GM20431 (cell line): ENCODE results near the gene IL1RL1.

Experiments
- in situ Hi-C: fragments of 300-500 bp; cut with MseI, MboI; formaldehyde crosslinking; loops from one replicate; pipeline ENCODE4 v1.15.0; 2020; ENCODE audit warnings: low sequenced_read_pairs; ENCODE audit not compliant: unreplicated experiment

Gene IL1RL1

DNA sequence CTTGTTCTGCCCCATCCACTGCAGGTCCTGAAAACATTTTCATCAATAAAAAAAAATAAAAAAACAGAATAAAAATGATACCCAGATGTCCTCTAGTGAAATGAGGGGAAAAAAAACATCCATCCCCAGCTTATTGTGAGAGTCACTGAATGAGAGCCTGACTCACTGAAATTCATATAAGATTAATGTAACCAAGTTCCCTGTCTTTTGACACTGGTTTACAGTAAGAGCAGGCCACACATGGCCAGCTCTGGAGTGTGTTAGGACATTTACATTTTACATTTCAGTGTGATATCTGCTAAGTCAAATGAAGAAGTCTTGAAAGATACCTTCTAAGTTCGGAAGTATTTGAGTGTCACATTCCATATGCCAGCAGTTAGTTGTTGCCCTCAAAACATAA lies 23.1 kb downstream of the IL1RL1 start:
- in situ Hi-C loops = no loop called here

DNA sequence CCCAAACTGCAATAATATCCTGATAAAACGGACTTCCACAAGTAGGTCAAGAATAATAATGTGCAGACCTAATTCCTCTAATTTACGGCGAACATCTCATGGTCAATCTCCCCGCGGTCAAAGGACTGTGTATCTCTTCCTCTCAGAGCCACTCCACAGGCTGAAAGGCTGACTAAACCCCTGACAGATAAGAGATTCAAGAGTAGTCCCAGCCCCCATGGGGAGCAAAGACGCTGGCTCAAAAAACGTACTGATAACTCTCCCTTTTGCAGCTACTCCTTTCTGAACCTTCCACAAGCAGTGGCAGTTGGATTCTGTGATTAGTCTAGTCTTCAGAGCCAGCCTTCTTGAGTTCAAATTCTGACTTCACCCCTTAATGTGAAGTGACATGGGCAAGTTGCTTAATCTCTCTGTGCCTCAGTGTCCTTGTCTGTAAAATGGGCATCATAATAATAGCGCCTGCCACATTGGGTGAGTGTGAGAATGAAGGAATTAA lies 24.6 kb downstream of the IL1RL1 start:
- in situ Hi-C loops = no loop called here

DNA sequence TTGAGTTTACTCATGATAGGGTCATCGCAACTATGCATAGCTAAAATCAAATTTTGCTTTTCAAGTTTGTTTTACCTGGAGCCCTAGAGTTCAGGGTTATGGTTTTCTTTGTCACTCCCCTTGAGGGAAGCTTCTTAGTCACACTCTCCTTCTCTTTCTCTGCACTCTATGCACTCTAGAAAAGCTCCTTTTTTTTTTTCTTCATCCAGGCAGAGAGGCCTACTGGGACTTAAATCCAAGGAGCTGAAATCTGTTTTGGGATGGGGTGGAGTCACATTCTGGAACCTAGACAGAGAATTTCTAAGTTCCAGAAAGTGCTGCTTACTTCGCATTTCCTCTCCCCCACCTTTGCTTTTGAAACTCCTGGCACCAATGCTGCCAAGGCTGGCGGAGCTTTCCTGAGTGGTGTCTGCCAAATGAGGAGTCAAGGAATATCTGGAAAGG lies 25.2 kb downstream of the IL1RL1 start:
- in situ Hi-C loops = no loop called here

DNA sequence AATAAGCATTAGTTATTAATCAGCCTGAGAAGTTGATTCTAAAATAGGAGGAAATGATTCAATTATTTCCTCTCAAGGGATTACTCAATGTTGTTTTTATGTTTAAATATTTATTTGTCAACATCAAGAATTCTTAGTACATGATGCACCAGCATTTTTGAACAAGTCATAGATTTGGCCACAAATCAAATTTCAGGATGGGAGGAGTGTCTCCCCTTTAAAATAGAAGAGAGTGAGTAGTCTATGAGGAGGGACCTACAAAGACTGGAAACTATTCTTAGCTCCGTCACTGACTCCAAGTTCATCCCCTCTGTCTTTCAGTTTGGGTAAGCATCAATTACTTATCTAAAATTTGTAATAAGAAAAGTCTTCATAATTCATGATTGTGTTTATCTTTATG lies 25.6 kb downstream of the IL1RL1 start:
- in situ Hi-C loops = no loop called here

DNA sequence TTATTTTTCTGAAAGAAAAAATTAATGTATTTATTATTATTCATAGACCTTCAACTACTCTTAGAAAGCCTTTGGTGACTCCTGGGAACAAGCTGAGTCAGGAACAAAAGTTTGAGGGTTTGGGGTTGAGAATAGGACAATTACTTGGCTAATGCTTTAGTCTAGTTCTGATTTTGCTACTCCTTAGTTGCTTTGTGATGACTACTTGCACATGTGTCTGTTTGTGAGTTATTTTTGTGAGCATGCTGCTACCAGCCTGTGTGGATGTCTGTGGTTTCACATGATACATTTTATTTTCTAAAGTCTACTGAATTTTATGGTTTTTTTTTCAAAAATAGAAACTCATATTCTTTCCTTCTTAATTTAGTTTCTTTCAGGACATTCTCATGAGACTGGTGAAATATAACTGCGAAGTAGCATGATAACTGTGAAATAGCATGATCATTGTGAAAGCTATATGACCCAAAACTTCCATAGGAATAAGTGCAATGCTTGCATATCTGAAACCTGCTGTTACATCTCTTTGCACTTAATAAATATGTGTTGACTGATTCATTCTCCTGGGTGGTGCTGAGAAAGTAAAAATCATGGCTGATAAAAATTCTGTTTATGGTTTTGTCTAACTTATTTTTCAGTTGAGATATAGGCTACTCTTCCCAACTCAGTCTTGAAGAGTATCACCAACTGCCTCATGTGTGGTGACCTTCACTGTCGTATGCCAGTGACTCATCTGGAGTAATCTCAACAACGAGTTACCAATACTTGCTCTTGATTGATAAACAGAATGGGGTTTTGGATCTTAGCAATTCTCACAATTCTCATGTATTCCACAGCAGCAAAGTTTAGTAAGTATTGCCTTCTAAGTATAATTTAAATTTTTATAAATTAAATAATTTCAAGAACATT lies 26.4 kb downstream of the IL1RL1 start:
- in situ Hi-C loops = no loop called here

DNA sequence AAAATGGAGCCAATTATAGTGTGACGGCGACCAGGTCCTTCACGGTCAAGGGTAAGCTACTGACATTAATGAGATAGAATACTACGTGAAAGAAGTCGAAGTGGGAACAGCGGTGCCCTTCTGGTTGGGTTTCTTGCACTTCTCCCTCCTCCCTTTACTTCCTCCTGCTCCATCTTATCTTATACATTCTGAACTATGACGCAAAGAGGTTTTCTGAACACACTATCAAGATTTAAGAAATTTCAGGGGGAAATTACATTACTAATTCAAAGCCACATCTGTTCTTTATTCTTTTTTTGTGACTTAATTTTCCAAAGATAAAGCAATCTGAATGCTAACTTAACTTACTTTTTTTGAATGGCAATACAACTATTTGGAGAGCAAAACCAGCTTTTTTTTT lies 29.4 kb downstream of the IL1RL1 start:
- in situ Hi-C loops = no loop called here

DNA sequence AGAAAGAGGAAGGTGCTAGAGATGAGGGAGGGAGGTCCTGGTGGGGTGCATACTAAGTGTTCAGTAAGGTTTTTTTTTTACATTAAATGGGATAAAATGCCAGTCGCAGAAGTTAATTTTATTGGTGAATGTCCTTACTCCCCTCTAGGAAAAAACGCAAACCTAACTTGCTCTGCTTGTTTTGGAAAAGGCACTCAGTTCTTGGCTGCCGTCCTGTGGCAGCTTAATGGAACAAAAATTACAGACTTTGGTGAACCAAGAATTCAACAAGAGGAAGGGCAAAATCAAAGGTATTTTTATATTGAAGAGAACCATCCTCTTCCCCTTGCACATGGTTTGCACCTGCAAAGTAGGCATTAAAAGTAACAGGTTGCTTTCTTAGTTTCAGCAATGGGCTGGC lies 31.5 kb downstream of the IL1RL1 start:
- in situ Hi-C loops = no loop called here

DNA sequence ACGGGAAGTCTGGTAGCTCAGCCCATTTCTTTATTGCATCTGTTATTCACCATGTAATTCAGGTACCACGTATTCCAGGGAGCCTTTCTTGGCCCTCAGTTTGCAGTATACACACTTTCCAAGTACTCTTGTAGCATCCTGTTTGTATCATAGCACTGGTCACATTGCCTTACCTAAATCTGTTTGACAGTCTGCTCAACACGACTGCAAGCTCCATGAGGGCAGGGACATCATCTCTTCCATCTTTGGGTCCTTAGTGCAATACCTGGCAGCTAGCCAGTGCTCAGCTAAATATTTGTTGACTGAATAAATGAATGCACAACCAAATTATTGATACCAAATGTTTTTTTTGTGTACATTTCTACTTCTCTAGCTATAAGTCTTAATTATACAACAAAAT lies 33.0 kb downstream of the IL1RL1 start:
- in situ Hi-C loops = no loop called here

DNA sequence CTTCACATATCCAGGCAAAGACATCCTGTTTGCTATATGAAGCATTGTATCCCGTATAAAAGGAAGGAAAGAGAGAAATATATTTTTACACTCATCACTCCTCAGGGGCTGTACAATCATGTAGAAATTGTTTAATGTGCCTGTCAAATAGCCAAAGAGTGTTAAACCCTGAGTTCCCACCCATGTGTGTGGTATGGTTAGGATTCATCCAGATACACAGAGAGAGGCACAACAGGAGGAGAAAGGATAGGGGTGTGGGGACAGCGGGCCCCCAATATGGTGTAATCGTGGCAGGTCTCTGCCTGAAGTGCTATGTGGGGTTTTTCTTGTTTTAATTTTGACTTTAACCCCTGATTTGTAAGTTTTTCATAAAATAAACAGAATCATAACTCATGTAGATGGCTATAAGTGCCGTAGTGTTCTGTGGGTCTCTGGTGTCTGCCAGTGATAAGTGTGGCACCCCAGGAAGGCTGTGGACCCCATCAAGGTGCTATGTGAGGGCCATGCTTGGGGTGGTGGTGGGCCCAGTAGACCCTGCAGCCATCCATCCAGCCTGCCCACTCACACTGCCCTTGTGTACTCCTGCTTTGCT lies 34.1 kb downstream of the IL1RL1 start:
- in situ Hi-C loops = no loop called here

DNA sequence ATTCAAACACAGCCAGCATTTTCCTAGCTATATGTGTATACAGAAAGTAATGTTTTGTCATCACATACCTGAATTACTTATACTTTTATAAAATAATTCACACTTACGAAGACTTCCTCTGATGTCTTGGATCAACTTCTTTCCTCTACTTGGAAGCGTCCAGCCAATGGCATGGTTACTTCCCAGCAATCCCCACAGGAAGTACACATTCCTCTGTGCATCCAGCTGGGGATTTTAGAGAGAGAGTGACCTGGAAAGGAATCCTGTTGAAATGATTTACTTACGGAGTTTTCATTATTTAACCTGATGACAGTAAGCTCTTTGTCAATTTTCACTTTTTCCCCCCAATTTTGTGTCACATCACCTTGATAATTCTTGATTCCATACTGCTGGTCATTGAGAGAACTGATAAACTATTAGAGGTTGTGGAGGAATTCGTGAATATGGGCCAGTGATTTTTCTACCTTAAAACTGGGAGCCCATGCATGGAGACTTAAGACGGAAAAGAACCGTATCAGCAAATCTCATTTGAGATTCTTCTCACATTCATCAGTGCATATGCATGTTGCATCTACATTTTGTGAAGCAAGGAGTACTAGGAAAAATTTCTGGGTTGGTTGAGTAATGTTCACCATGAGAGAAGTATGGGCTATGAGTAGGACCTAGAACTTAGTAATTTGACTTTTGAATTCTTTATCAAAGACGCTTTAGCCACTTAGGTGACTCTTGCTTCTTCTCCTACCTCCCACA lies 35.2 kb downstream of the IL1RL1 start:
- in situ Hi-C loops = no loop called here

DNA sequence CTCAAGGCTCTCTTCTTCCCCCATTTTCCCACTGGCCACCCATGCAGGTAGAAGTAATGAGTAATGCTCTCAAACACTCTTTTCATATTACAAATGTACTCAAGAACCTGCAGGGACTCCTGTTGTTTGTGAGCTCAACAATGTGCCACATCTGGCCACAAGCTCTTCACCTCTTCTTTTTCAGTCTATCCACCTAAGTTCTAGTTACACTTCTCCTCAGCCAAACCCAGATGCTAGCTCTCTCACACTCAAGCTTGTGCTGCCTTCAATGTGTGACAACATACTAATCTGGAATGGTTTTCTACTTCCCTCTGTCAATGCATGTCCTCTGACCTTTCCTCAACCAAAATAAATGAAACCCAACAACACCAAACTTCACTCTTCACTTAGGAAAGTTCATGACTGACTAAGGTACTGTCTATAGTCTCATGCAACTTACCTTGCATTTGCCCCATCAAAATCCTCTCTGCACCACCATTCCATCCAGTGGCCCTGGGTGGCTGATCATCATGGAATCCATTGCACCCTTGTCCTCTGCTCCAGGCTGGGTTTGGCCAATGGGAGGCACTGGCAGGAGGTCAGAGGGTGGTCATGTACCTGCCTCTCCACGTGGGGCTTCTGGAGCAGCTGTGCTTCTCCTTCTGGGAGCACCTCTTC lies 38.9 kb downstream of the IL1RL1 start:
- in situ Hi-C loops = no loop called here

DNA sequence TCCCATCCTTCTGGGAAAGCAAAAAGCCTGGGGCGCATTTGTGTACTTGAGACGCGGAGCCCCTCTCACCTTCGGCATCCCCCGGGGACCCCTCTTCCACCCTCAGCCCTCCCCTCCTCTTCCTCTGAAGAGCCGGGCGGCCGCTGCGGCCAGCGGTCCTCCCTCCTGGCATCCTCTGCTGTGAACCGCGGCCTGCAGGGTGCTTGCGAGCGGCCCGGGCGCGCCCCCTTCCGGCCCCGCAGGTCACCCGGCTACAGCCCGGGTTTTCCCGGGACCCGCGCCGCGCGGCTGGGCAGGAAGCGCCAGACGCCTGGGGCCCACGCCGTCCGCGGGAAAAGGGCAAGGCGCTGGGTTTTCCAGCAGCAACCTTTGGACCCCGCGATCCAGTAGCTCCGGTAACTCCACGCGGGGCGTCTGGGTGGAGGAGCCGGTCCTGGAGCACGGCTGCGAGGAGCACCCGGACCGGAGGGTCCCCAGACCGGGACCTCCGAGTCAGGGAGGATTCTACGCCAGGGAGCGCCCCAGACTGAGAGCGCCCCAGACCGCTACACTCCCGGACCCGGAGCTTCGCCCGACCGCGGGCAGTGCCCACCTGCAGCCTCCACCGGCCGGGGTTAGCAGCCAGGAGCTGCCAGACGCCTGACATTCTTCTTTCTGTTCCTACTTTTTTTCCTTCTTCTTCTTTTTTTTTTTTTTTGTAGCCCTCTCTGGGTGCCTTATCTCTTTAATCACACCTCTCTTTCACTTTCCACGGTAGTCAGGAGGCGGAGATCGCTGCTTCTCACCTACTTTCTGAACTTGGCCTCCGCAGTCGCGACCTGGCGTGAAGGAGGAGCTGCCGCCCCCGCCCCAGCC lies 44.4 kb downstream of the IL1RL1 start, which contains the start of gene IL18R1:
TSS of gene IL18R1 (plus strand) at position 271 of the 855 bp plus-strand sequence. CDS start 6,865 bp downstream, outside the sequence.
- in situ Hi-C loops = no loop called here

DNA sequence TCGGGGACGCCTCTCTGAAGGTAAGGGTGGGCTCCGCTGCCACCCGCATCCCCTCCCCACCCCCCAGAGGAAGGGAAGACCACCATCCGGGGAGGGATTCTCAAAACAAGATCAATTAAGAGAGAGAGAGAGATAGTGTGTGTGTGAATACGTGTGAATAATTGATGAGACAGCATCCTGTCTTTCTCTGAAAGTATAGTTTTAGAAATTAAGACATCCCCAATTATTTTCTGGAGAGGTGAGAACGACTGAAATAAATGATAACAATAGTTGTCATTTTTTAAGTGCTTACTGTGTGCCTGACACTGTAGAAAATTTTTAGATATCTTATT lies 45.0 kb downstream of the IL1RL1 start:
- in situ Hi-C loops = no loop called here

DNA sequence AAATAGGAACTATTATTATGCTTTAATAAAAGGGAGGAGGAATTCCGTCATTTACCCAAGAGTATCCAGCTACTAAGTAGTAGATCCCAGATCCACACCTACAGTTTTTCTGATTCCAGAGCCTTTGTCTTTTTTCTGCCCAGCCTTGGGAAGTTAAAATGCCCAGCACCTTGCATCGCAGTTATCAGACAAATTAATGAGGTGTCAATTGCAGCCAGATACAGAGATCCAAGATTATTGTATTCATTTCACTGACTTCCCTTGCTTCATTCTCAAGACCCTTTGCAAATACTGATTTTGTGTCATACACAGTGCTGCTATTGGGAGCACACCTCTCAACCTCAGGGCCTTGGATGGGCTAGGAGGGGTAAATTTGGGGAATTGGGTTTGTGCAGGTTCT lies 45.4 kb downstream of the IL1RL1 start:
- in situ Hi-C loops = no loop called here

DNA sequence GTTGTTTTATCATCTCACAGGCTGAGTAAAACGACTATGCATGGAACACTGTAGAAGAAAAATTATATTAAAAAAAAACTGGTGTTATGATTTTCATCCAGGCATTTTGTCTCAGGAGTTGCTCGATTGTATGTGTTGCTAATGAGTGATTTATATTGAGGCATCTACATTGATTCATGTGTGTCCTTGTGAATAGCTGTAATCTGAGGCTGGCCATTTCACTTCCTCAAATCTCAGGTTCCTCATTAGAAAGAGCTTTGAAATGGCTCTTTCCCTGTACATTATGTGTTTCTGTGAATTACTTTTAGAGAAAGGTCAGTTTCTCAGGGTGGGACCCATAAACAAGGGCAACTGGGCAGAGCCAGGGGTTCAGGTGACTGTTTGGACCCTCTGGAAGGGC lies 46.6 kb downstream of the IL1RL1 start:
- in situ Hi-C loops = no loop called here

DNA sequence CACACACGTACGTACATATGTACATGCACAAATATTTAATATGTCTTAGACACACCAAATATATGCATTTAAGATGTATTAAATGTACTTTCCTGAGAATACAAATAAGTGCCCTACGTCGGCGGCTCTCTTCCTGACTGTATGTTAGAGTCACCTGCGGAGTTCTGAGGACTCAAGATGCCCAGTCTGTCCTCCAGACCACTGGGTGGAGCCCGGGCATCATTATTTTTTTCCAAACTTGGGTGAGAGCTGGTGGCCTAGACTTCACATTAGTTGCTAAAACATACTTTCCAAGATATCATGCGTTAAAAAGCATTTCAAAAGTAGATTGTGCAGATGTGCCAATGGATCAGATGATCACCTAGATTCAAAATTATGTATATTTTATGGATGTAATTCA lies 47.1 kb downstream of the IL1RL1 start:
- in situ Hi-C loops = no loop called here

DNA sequence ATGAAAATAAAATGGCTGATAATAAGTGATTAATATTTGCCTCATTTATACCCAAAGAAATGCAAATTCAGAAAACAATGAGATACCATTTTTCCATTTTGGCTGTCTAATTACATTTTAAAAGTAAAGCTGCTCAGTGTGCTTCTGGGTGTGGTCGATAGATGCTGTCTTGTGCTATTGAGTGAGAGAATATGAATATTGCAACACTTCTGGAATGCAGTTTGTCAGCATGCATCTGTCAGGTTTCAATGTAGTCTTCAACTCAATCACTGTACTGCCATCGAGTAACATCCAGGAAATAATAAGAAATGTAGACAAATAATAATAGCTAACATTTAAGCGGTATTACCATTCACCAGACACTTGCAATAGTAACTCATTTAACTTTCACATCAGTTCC lies 48.2 kb downstream of the IL1RL1 start:
- in situ Hi-C loops = no loop called here

DNA sequence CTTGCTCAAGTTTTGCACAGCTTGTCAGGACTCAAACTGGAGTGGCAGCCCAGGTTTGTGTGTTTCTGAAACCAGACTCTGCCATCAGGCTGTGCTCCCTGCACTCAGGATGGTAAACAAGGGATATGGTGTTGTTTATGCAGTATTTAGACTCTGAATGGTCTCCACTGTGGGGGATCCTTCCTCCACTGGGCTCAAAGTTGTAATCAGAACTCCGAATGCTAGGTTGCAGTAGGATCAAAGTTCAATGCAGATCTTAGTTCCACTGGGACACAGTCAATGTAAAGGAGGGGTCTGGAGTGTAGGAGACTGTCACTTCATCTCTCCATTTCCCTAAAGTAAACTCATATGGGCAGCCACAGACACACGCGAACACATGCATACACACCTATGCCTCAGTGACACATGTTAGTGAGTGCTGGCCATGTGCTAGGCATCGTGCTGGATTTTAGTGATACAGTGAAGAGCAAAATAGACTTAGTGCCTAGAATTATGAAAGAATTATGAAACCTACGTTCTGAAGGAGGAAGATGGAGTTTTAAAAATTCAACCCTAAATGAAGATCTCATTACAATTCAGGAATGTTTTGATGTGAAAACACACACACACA lies 50.4 kb downstream of the IL1RL1 start:
- in situ Hi-C loops = no loop called here

DNA sequence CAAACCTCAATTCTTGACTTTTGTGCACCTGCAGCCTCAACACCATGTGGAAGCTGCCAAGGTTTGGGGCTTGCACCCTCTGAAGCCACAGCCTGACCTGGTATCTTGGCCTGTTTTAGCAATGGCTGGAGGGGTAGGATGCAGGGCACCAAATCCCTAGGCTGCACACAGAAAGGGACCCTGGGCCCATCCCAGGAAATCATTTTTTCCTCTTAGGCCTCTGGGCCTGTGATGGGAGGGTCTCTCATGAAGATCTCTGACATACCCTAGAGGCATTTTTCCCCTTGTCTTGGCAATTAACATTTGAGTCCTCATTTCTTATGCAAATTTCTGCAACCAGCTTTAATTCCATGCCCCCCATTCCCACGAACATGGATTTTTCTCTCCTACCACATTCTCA lies 54.4 kb downstream of the IL1RL1 start:
- in situ Hi-C loops = no loop called here
